H9 (cell line): ENCODE data around the gene EIF6. TPM values are rescaled to one million over a fixed set of nuclear protein-coding genes. Genes with fewer than 3 reads are reported as not detected.

ENCODE experiments used
- DNase-seq: peaks from one replicate; pipeline ENCODE4 v3.0.0-alpha.2; 2017
- H2AFZ ChIP-seq: one replicate; pipeline ENCODE4 v1.6.1; 2013; ENCODE audit warnings: mild to moderate bottlenecking, low read length, control low read depth, moderate library complexity
- H2AK5ac ChIP-seq: 2 replicates; pipeline ENCODE4 v1.6.1; 2013; ENCODE audit warnings: low read length, control low read depth, mixed read lengths; ENCODE audit not compliant: insufficient read length
- H2BK120ac ChIP-seq: one replicate; pipeline ENCODE4 v1.6.1; 2013; ENCODE audit warnings: low read depth, mild to moderate bottlenecking, low read length, control low read depth, inconsistent platforms; ENCODE audit not compliant: poor library complexity, severe bottlenecking
- H2BK12ac ChIP-seq: 2 replicates; pipeline ENCODE4 v1.6.1; 2013; ENCODE audit warnings: low read length, control low read depth, mixed read lengths, low read depth; ENCODE audit not compliant: insufficient read length
- H2BK15ac ChIP-seq: 2 replicates; pipeline ENCODE4 v1.6.1; 2013; ENCODE audit warnings: low read depth, low read length, control low read depth
- H2BK20ac ChIP-seq: one replicate; pipeline ENCODE4 v1.6.1; 2013; ENCODE audit warnings: low read depth, mild to moderate bottlenecking, low read length, control low read depth, inconsistent platforms; ENCODE audit not compliant: poor library complexity, severe bottlenecking
- H2BK5ac ChIP-seq: 2 replicates; pipeline ENCODE4 v1.6.1; 2013; ENCODE audit warnings: low read length, control low read depth, mixed read lengths; ENCODE audit not compliant: insufficient read length
- H3K14ac ChIP-seq: 2 replicates; pipeline ENCODE4 v1.6.1; 2013; ENCODE audit warnings: low read length, control low read depth; ENCODE audit not compliant: insufficient read depth
- H3K18ac ChIP-seq: 2 replicates; pipeline ENCODE4 v1.6.1; 2013; ENCODE audit warnings: low read depth, mild to moderate bottlenecking, mixed read lengths, low read length, control low read depth; ENCODE audit not compliant: insufficient read length
- H3K23ac ChIP-seq: 2 replicates; pipeline ENCODE4 v1.6.1; 2013; ENCODE audit warnings: low read length, control low read depth, mixed read lengths, low read depth; ENCODE audit not compliant: insufficient read length
- H3K23me2 ChIP-seq: 2 replicates; pipeline ENCODE4 v1.6.1; 2013; ENCODE audit warnings: low read depth, mild to moderate bottlenecking, mixed read lengths, low read length, control low read depth; ENCODE audit not compliant: insufficient read length, poor library complexity, severe bottlenecking
- H3K27ac ChIP-seq: 2 replicates; pipeline ENCODE4 v1.5.1; 2013; ENCODE audit warnings: low read length, control low read depth, mixed read lengths, low read depth; ENCODE audit not compliant: insufficient read length
- H3K27me3 ChIP-seq: 2 replicates; pipeline ENCODE4 v1.6.1; 2013; ENCODE audit warnings: low read length, control low read depth, inconsistent platforms; ENCODE audit not compliant: insufficient read depth
- H3K4ac ChIP-seq: 2 replicates; pipeline ENCODE4 v1.6.1; 2013; ENCODE audit warnings: low read depth, mild to moderate bottlenecking, control low read depth, inconsistent platforms, low read length, moderate library complexity
- H3K4me1 ChIP-seq: 2 replicates; pipeline ENCODE4 v1.6.1; 2013; ENCODE audit warnings: low read length, control low read depth, inconsistent platforms; ENCODE audit not compliant: insufficient read depth
- H3K4me2 ChIP-seq: 2 replicates; pipeline ENCODE4 v1.6.1; 2013; ENCODE audit warnings: low read length, control low read depth, mixed read lengths; ENCODE audit not compliant: insufficient read length, insufficient read depth
- H3K56ac ChIP-seq: 2 replicates; pipeline ENCODE4 v1.6.1; 2013; ENCODE audit warnings: low read depth, mild to moderate bottlenecking, mixed read lengths, low read length, control low read depth; ENCODE audit not compliant: insufficient read length
- H3K79me1 ChIP-seq: 2 replicates; pipeline ENCODE4 v1.6.1; 2013; ENCODE audit warnings: low read depth, mild to moderate bottlenecking, moderate library complexity, low read length, control low read depth, inconsistent platforms; ENCODE audit not compliant: insufficient read depth, poor library complexity, severe bottlenecking
- H3K79me2 ChIP-seq: 2 replicates; pipeline ENCODE4 v1.6.1; 2013; ENCODE audit warnings: low read length, control low read depth, inconsistent platforms; ENCODE audit not compliant: insufficient read depth
- H3K9ac ChIP-seq: 2 replicates; pipeline ENCODE4 v1.6.1; 2013; ENCODE audit warnings: low read length, control low read depth, mixed read lengths; ENCODE audit not compliant: insufficient read length; ENCODE audit errors: extremely low read depth
- H3K9me3 ChIP-seq: one replicate; pipeline ENCODE4 v1.6.1; 2013; ENCODE audit warnings: low read depth, low read length, inconsistent platforms; ENCODE audit not compliant: control insufficient read depth
- H3T11ph ChIP-seq: one replicate; pipeline ENCODE4 v1.6.1; 2013; ENCODE audit warnings: mild to moderate bottlenecking, low read length, control low read depth, inconsistent platforms
- H4K20me1 ChIP-seq: one replicate; pipeline ENCODE4 v1.6.1; 2013; ENCODE audit not compliant: control insufficient read depth, insufficient read length, insufficient read depth
- H4K5ac ChIP-seq: 2 replicates; pipeline ENCODE4 v1.6.1; 2013; ENCODE audit warnings: low read depth, mild to moderate bottlenecking, mixed read lengths, low read length, control low read depth; ENCODE audit not compliant: insufficient read length
- H4K8ac ChIP-seq: replicated peaks from 2 replicates; pipeline ENCODE4 v1.6.1; 2013; ENCODE audit warnings: low read length, control low read depth, mixed read lengths, low read depth; ENCODE audit not compliant: insufficient read length
- H4K91ac ChIP-seq: 2 replicates; pipeline ENCODE4 v1.6.1; 2013; ENCODE audit warnings: low read depth, mild to moderate bottlenecking, moderate library complexity, mixed read lengths, low read length, control low read depth; ENCODE audit not compliant: insufficient read length
- H3K27ac Mint-ChIP-seq, 3 experiments: 2 replicates in 2 of 3; 3 replicates in 1 of 3; pipeline ENCODE4 v1.8.0; 2020 to 2021; ENCODE audit warnings: mixed read lengths in 3 of 3, mild to moderate bottlenecking in 1 of 3, moderate library complexity in 1 of 3
- H3K27me3 Mint-ChIP-seq: 2 replicates; pipeline ENCODE4 v1.8.0; 2021; ENCODE audit warnings: low read depth, mild to moderate bottlenecking, moderate library complexity, mixed read lengths
- H3K36me3 Mint-ChIP-seq, 3 experiments: 2 replicates in 2 of 3; 3 replicates in 1 of 3; pipeline ENCODE4 v1.8.0; 2020 to 2021; ENCODE audit warnings: low read depth in 3 of 3, mixed read lengths in 3 of 3; ENCODE audit not compliant: insufficient read depth in 1 of 3
- H3K4me1 Mint-ChIP-seq, 2 experiments: 2 replicates each; pipeline ENCODE4 v1.8.0; 2020; ENCODE audit warnings: mixed read lengths in 2 of 2
- H3K4me3 Mint-ChIP-seq, 2 experiments: 2 replicates in 1 of 2; 3 replicates in 1 of 2; pipeline ENCODE4 v1.8.0; 2020 to 2021; ENCODE audit warnings: mild to moderate bottlenecking in 2 of 2, mixed read lengths in 2 of 2, moderate library complexity in 1 of 2
- H3K9me3 Mint-ChIP-seq, 2 experiments: 2 replicates in 1 of 2; 3 replicates in 1 of 2; pipeline ENCODE4 v1.8.0; 2020; ENCODE audit warnings: mild to moderate bottlenecking in 2 of 2, mixed read lengths in 2 of 2, moderate library complexity in 1 of 2
- WGBS: extraction: QIAGEN DNeasy Blood & Tissue Kit; methylation state at CpG from one replicate; pipeline ENCODE4 v1.1.7; 2013; ENCODE audit warnings: missing lambda C conversion rate, low lambda C conversion rate, mixed read lengths; ENCODE audit not compliant: insufficient read length; ENCODE audit errors: extremely low coverage; 5-methylcytosine and 5-hydroxymethylcytosine counted together
- total RNA-seq: library from RNA; stranded (reverse); gene quantifications from 2 replicates; pipeline ENCODE4 v1.2.1, GENCODE V29; 2021
- TF ChIP-seq, protein P1 (sequence below): fragments of 200-600 bp; sonication (generic); conservative IDR thresholded peaks from 3 replicates; pipeline ENCODE4 v1.8.0; 2021; ENCODE audit warnings: antibody characterized with exemption, mild to moderate bottlenecking

The EIF6 gene
- total RNA-seq, 1 experiment from 2014 or later, result 150 TPM

DNA sequence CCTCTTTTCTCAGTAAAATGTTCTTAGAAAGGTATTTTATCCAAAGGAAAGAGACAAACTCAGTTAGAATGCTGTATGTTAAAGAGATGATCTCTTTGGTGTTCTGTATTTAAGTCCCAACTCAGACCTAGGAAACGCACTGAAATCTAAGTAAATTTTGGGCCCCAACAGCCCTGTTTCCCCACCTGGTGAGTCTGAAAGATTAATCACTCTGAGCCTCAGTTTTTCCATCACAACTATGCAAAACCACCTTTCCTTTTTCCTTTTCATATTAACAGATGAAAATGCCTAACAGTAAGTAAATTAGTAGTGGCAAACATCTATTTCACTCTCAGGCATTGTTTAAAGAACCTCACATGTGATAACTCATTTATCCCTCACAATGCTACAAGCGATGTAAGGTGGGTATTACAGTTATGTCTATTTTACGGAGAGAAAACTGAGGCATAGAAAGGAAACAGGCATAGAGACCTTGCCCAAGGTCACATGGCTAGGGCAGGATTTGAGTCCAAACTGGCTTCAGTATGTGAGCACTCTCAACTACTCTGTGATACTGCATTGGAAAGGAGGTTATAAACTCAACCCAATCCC lies 43.6 kb upstream of the EIF6 start:
- H4K5ac ChIP-seq, result no peak overlapping the region
- no peak overlapping the region for H3K4me3 Mint-ChIP-seq
- no peak overlapping the region for H3K4me2 ChIP-seq
- no peak overlapping the region for H3T11ph ChIP-seq
- no peak overlapping the region for H4K91ac ChIP-seq
- H2BK120ac ChIP-seq, result no peak overlapping the region
- H3K27me3 ChIP-seq, result no peaks in the 10 kb centered on the region
- H3K9me3 Mint-ChIP-seq, result no peaks in the 10 kb centered on the region
- H3K23ac ChIP-seq, result no peak overlapping the region
- peaks cover 5 to 6% of the 10 kb centered on the region in 2 experiments for H3K4me1 Mint-ChIP-seq
- H3K79me2 ChIP-seq, result no peaks in the 10 kb centered on the region
- no peak overlapping the region for H2BK5ac ChIP-seq
- no peak overlapping the region for H2BK12ac ChIP-seq
- H3K9me3 ChIP-seq, result no peaks in the 10 kb centered on the region
- no peak overlapping the region for H3K14ac ChIP-seq
- no peaks in the 10 kb centered on the region for H3K27me3 Mint-ChIP-seq
- no CpG with 5 or more reads among the region's 3 CpGs for whole genome bisulfite sequencing
- no peak overlapping the region for H3K27ac ChIP-seq
- no peak overlapping the region for H3K27ac Mint-ChIP-seq
- H3K9ac ChIP-seq, result no peak overlapping the region
- no peak overlapping the region for H3K18ac ChIP-seq
- no peak overlapping the region for H3K56ac ChIP-seq
- H2AFZ ChIP-seq, result no peak overlapping the region
- no peak overlapping the region for H2AK5ac ChIP-seq
- H3K36me3 Mint-ChIP-seq, result no peaks in the 10 kb centered on the region
- H4K20me1 ChIP-seq, result no peaks in the 10 kb centered on the region
- H3K4me1 ChIP-seq, result 0 out of 2 replicates have a peak, but pooled peaks cover 2% of the 10 kb centered on the region
- no peak overlapping the region for H2BK15ac ChIP-seq
- H3K79me1 ChIP-seq, result no peaks in the 10 kb centered on the region
- no peaks in the 10 kb centered on the region for H3K23me2 ChIP-seq
- TF ChIP-seq, protein P1, sequence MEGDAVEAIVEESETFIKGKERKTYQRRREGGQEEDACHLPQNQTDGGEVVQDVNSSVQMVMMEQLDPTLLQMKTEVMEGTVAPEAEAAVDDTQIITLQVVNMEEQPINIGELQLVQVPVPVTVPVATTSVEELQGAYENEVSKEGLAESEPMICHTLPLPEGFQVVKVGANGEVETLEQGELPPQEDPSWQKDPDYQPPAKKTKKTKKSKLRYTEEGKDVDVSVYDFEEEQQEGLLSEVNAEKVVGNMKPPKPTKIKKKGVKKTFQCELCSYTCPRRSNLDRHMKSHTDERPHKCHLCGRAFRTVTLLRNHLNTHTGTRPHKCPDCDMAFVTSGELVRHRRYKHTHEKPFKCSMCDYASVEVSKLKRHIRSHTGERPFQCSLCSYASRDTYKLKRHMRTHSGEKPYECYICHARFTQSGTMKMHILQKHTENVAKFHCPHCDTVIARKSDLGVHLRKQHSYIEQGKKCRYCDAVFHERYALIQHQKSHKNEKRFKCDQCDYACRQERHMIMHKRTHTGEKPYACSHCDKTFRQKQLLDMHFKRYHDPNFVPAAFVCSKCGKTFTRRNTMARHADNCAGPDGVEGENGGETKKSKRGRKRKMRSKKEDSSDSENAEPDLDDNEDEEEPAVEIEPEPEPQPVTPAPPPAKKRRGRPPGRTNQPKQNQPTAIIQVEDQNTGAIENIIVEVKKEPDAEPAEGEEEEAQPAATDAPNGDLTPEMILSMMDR, result no peak
- no peak for DNase-seq
- H2BK20ac ChIP-seq, result no peak overlapping the region
- no peak overlapping the region for H4K8ac ChIP-seq
- H3K4ac ChIP-seq, result no peak overlapping the region
